Left lung (tissue), 10 donors: ENCODE results near the gene PRXL2A. TPM values are rescaled to one million over a fixed set of nuclear protein-coding genes. Genes with fewer than 3 reads are reported as not detected.

ENCODE experiments used
- ATAC-seq: fragments of 200-7000 bp; cut with Tn5 transposase; one replicate; pipeline ENCODE4 v1.9.1; 2020; ENCODE audit warnings: moderate library complexity
- DNase-seq, 4 donors: peaks; one replicate each; pipeline ENCODE4 v3.0.0-alpha.2; 2013 to 2020
- H3K27ac ChIP-seq, 2 donors: fragments of 200-600 bp; sonication (generic) in 1 of 2; one replicate each; pipeline versions ENCODE4 v1.5.0 to v1.8.0; 2020 to 2021
- H3K27me3 ChIP-seq, 2 donors: fragments of 200-600 bp; sonication (generic) in 1 of 2; one replicate each; pipeline versions ENCODE4 v1.5.0 to v1.8.0; 2020 to 2021
- H3K36me3 ChIP-seq, 2 donors: fragments of 200-600 bp; sonication (generic) in 1 of 2; one replicate each; pipeline versions ENCODE4 v1.5.0 to v1.8.0; 2020 to 2021
- H3K4me1 ChIP-seq, 2 donors: fragments of 200-600 bp; one replicate each; pipeline ENCODE4 v1.8.0; 2021
- H3K4me3 ChIP-seq, 2 donors: fragments of 200-600 bp; sonication (generic) in 1 of 2; one replicate each; pipeline versions ENCODE4 v1.5.0 to v1.8.0; 2020 to 2021; ENCODE audit warnings: mild to moderate bottlenecking in 1 of 2
- H3K9me3 ChIP-seq, 2 donors: fragments of 200-600 bp; sonication (generic) in 1 of 2; one replicate each; pipeline versions ENCODE4 v1.5.0 to v1.8.0; 2020 to 2021
- intact Hi-C, 2 donors: fragments of 100-400 bp; cut with DNase I; formaldehyde crosslinking; loops; one replicate each; pipeline versions ENCODE4 v1.11.2 to v1.14.2; 2022
- polyA plus RNA-seq, 6 donors: library from polyadenylated mRNA; unstranded; fragments of 120-200 nt; gene quantifications; one replicate each; pipeline ENCODE4 v1.2.1, GENCODE V29; 2013; ENCODE audit not compliant: insufficient read length in 6 of 6
- total RNA-seq, 2 donors: library from RNA; stranded (reverse); fragmentation: NEBNext Ultra II Directional; extraction: Animal tissue kit (Norgen Biotek cat#: 25700); gene quantifications; one replicate each; pipeline ENCODE4 v1.2.1, GENCODE V29; 2021
- TF ChIP-seq, protein P1 (sequence below), 2 donors: fragments of 200-600 bp; sonication (generic) in 1 of 2; IDR thresholded peaks; one replicate each; pipeline versions ENCODE4 v1.5.0 to v1.8.0; 2021; ENCODE audit warnings: antibody characterized with exemption in 2 of 2
- donor health status: DM: no; HTN: yes; CAD: no.
- donor health status: DM: no; HTN: no; CAD: no.

PRXL2A gene
- total and polyA plus RNA-seq, 8 donors: 46.2 to 96.9 (median 90.7) TPM

- Histone ChIP-seq H3K27ac (no peak overlapping the region), H3K9me3 (no peaks in the 10 kb centered on the region), H3K36me3 (no peaks in the 10 kb centered on the region), H3K4me3 (no peak overlapping the region), H3K4me1 (peaks cover 0 to 7% of the 10 kb centered on the region in 2 donors), H3K27me3 (no peaks in the 10 kb centered on the region)
- TF ChIP-seq, protein P1, sequence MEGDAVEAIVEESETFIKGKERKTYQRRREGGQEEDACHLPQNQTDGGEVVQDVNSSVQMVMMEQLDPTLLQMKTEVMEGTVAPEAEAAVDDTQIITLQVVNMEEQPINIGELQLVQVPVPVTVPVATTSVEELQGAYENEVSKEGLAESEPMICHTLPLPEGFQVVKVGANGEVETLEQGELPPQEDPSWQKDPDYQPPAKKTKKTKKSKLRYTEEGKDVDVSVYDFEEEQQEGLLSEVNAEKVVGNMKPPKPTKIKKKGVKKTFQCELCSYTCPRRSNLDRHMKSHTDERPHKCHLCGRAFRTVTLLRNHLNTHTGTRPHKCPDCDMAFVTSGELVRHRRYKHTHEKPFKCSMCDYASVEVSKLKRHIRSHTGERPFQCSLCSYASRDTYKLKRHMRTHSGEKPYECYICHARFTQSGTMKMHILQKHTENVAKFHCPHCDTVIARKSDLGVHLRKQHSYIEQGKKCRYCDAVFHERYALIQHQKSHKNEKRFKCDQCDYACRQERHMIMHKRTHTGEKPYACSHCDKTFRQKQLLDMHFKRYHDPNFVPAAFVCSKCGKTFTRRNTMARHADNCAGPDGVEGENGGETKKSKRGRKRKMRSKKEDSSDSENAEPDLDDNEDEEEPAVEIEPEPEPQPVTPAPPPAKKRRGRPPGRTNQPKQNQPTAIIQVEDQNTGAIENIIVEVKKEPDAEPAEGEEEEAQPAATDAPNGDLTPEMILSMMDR (IDR thresholded peaks at IDR 0.05): no peak
- intact Hi-C loops: loop anchor here in 1 of 2 donors (10.0 kb wide), 1 partner anchor 153 kb away; no protein-coding TSS in a partner anchor
- no peak for ATAC-seq
- no peak for DNase-seq
Measured at GRCh38 chr10:80441831-80442230, 33.5 kb downstream of the PRXL2A start.

DNA sequence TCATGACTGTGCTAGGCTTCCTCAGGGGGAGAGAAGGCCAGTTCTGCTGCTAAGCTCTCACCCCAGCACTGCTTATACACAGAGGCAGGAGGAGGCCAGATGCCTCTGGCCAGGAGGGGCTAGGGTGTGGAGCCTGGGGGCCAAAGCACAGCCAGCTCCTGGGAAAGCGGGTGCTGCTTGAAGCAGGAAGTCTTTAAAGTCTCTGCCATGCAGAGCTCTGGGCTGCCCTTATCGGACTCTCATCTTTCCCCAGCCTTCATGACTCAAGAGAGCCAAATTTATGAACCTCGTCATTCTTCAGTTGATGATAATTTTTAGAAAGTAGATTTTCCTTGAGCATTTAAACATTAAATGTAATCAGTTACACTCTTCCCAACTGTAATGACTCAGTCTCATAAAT lies 34.5 kb downstream of the PRXL2A start:
- H3K4me1 ChIP-seq: peaks cover 0 to 15% of the 10 kb centered on the region in 2 donors
- no peak overlapping the region for H3K4me3 ChIP-seq
- no peak for ATAC-seq
- no peaks in the 10 kb centered on the region for H3K27me3 ChIP-seq
- H3K27ac ChIP-seq: no peak overlapping the region
- H3K9me3 ChIP-seq: no peaks in the 10 kb centered on the region
- no peaks in the 10 kb centered on the region for H3K36me3 ChIP-seq
- TF ChIP-seq, protein P1 (IDR thresholded peaks at IDR 0.05): no peak
- intact Hi-C loops: loop anchor here in 1 of 2 donors (10.0 kb wide), 1 partner anchor 152 kb away; no protein-coding TSS in a partner anchor
- DNase-seq: no peak

DNA sequence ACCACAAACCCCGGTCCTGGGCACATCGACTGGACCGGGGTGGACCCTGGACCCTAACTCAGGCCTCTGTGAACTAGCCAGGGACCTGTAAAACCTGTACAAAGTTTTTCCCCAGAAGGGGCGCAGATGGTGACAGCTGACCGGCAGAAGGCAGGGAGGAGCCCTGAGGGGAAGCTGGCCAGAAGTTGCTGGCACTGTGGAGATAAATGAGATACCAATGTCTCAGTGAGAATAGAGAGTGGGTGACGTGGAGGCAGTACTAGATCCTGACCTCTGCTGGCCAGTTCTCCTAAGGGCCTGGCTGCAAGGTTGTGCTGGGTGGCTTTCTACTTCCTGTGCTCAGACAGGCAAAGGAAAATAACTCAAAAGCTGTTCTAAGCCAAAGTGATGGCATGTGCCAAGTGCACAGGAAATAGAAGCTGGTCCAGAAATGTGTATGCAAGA lies 35.2 kb downstream of the PRXL2A start:
- H3K27me3 ChIP-seq: no peaks in the 10 kb centered on the region
- TF ChIP-seq, protein P1 (IDR thresholded peaks at IDR 0.05): peak; percentile 9 to 12
- DNase-seq: no peak
- peaks cover 4 to 20% of the 10 kb centered on the region in 2 donors for H3K4me1 ChIP-seq
- no peak overlapping the region for H3K4me3 ChIP-seq
- intact Hi-C loops: loop anchor here in 1 of 2 donors (10.0 kb wide), 1 partner anchor 151 kb away; no protein-coding TSS in a partner anchor
- H3K27ac ChIP-seq: peak overlapping the region in 1 of 2 donors; percentile 0
- no peaks in the 10 kb centered on the region for H3K36me3 ChIP-seq
- H3K9me3 ChIP-seq: no peaks in the 10 kb centered on the region
- ATAC-seq: peak; percentile 64

DNA sequence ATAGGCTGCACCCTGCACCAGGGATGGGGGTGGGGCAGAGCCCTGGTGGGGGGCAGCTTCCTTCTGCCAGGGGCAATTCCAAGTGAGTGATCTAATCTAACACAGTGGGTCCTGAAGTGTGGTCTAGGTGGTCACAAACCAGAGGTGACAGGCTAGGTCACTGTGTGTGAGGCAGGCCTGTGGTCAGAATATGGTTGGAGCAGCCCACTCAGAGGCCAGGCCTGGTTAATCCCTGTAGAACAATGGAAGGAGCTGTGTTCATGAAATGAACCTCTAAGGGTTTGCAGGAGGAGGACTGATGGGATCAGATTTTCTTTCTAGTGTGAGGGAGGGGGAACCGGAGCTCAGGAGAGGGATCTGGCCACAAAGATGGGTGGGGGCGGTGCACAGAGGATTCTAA lies 35.8 kb downstream of the PRXL2A start:
- Histone ChIP-seq H3K9me3 (no peaks in the 10 kb centered on the region), H3K27ac (peak overlapping the region in 1 of 2 donors; percentile 0), H3K4me1 (peaks cover 6 to 25% of the 10 kb centered on the region in 2 donors), H3K27me3 (no peaks in the 10 kb centered on the region), H3K36me3 (no peaks in the 10 kb centered on the region), H3K4me3 (no peak overlapping the region)
- intact Hi-C loops: loop anchor here in 1 of 2 donors (2.0 to 10.0 kb wide), 2 partner anchors 61 to 151 kb away; no protein-coding TSS in a partner anchor
- ATAC-seq (no peak), DNase-seq (no peak)
- TF ChIP-seq, protein P1 (IDR thresholded peaks at IDR 0.05): no peak

- DNase-seq (peak; percentile 65 to 87 (median 77)), ATAC-seq (peak; percentile 92)
- Histone ChIP-seq H3K9me3 (no peaks in the 10 kb centered on the region), H3K36me3 (no peaks in the 10 kb centered on the region), H3K27me3 (no peaks in the 10 kb centered on the region), H3K4me1 (peaks cover 6 to 28% of the 10 kb centered on the region in 2 donors), H3K4me3 (no peak overlapping the region), H3K27ac (peak overlapping the region in 1 of 2 donors; percentile 18)
- TF ChIP-seq, protein P1 (IDR thresholded peaks at IDR 0.05): peak; percentile 32 to 73
- intact Hi-C loops: loop anchor here in 1 of 2 donors (2.0 to 10.0 kb wide), 2 partner anchors 60 to 150 kb away; no protein-coding TSS in a partner anchor
Measured at GRCh38 chr10:80444646-80445319, 36.4 kb downstream of the PRXL2A start.
